Spleen (tissue), 11 donors: ENCODE results near the gene NEDD4L. TPM values are rescaled to one million over a fixed set of nuclear protein-coding genes. Genes with fewer than 3 reads are reported as not detected.

Source experiments
- DNase-seq: peaks from one replicate; pipeline ENCODE4 v3.0.0-alpha.2; 2020
- H3K27ac ChIP-seq, 8 donors: fragments of 200-600 bp; sonication (generic) in 7 of 8; 1 replicate in 4 of 8; 2 replicates in 4 of 8; pipeline versions ENCODE4 v1.5.0 to v1.8.0; 2016 to 2021; ENCODE audit warnings: inconsistent platforms in 4 of 8, mild to moderate bottlenecking in 4 of 8, moderate library complexity in 1 of 8
- H3K27me3 ChIP-seq, 7 donors: fragments of 200-600 bp; sonication (generic) in 6 of 7; replicated peaks in 1 of 7; 1 replicate in 4 of 7; 2 replicates in 3 of 7; pipeline versions ENCODE4 v1.5.0 to v1.8.0; 2016 to 2021; ENCODE audit warnings: inconsistent platforms in 3 of 7, mild to moderate bottlenecking in 1 of 7
- H3K36me3 ChIP-seq, 6 donors: fragments of 200-600 bp; sonication (generic) in 5 of 6; 1 replicate in 4 of 6; 2 replicates in 2 of 6; pipeline versions ENCODE4 v1.5.0 to v1.8.0; 2016 to 2021; ENCODE audit warnings: inconsistent platforms in 2 of 6
- H3K4me1 ChIP-seq, 6 donors: fragments of 200-600 bp; sonication (generic) in 5 of 6; 1 replicate in 3 of 6; 2 replicates in 3 of 6; pipeline versions ENCODE4 v1.5.0 to v1.8.0; 2016 to 2021; ENCODE audit warnings: inconsistent platforms in 3 of 6
- H3K4me3 ChIP-seq, 8 donors: fragments of 200-600 bp; sonication (generic) in 7 of 8; 1 replicate in 4 of 8; 2 replicates in 4 of 8; pipeline versions ENCODE4 v1.5.0 to v1.8.0; 2016 to 2021; ENCODE audit warnings: inconsistent platforms in 4 of 8, mild to moderate bottlenecking in 4 of 8, moderate library complexity in 2 of 8
- H3K9me3 ChIP-seq, 8 donors: fragments of 200-600 bp; sonication (generic) in 7 of 8; 1 replicate in 4 of 8; 2 replicates in 4 of 8; pipeline versions ENCODE4 v1.5.0 to v1.8.0; 2016 to 2021; ENCODE audit warnings: inconsistent platforms in 4 of 8
- CTCF ChIP-seq, 11 experiments: fragments of 200-600 bp in 7 of 11; fragments of 450-650 bp in 4 of 11; sonication (generic) in 4 of 11; IDR thresholded peaks in 8 of 11; conservative IDR thresholded peaks in 3 of 11; 1 replicate in 7 of 11; 2 replicates in 4 of 11; pipeline versions ENCODE4 v1.4.0 to v1.8.0; 2016 to 2021; ENCODE audit warnings: antibody characterized with exemption in 11 of 11, inconsistent platforms in 4 of 11, mild to moderate bottlenecking in 1 of 11
- POLR2A ChIP-seq, 3 donors: fragments of 450-650 bp; IDR thresholded peaks; one replicate each; pipeline ENCODE4 v1.5.1; 2017; ENCODE audit warnings: antibody characterized with exemption in 3 of 3, mild to moderate bottlenecking in 1 of 3
- POLR2AphosphoS5 ChIP-seq, 3 donors: sonication (generic); formaldehyde crosslinking; IDR thresholded peaks; one replicate each; pipeline ENCODE4 v1.5.1; 2017; ENCODE audit warnings: antibody characterized with exemption in 3 of 3
- WGBS, 5 donors: extraction: QIAGEN DNeasy Blood & Tissue Kit in 3 of 5; methylation state at CpG; one replicate each; pipeline versions ENCODE4 v1.1.5 to v1.1.7; 2013 to 2018; 5-methylcytosine and 5-hydroxymethylcytosine counted together
- intact Hi-C: fragments of 100-400 bp; cut with DNase I; formaldehyde crosslinking; loops from one replicate; pipeline ENCODE4 v1.15.0; 2023; ENCODE audit warnings: low total_unique reads
- polyA plus RNA-seq, 3 donors: library from polyadenylated mRNA; stranded (reverse); fragments of 200-250 nt; gene quantifications; one replicate each; pipeline ENCODE4 v1.2.1, GENCODE V29; 2013
- total RNA-seq, 7 donors: library from RNA; depleted of rRNA in 3 of 7; stranded (reverse); fragments of >200 nt in 3 of 7; fragmentation: NEBNext Ultra II Directional in 4 of 7; extraction: Animal tissue kit (Norgen Biotek cat#: 25700) in 4 of 7; gene quantifications; one replicate each; pipeline versions ENCODE4 v1.1.0 to v1.2.1, GENCODE V29; 2016 to 2021
- donor health status: healthy with polysubstance abuse.
- donor health status: DM: no; HTN: no; CAD: no; lungs with moderate emphysema.
- donor health status: DM: no; HTN: no; CAD: no.
- donor health status: Bipolar disorder and iron deficiency.
- donor health status: healthy.
- donor health status: DM: no; HTN: no; CAD: no.
- donor health status: DM: yes; HTN: yes; CAD: no.

The NEDD4L gene
- total and polyA plus RNA-seq, 10 donors = 8.7 to 26.9 (median 18.3) TPM

- no peaks in the 10 kb centered on the region for H3K27me3 ChIP-seq
- no peak overlapping the region for H3K27ac ChIP-seq
- no peak for DNase-seq
- intact Hi-C loops = no loop called here
- peaks cover 0 to 31% (median 0%) of the 10 kb centered on the region in 6 donors for H3K36me3 ChIP-seq
- TF ChIP-seq CTCF (IDR thresholded peaks at IDR 0.05 in 8 of 11, conservative IDR thresholded peaks at IDR 0.05 in 3 of 11) (no peak), POLR2A (IDR thresholded peaks at IDR 0.05) (no peak), POLR2AphosphoS5 (IDR thresholded peaks at IDR 0.05) (no peak)
- H3K4me1 ChIP-seq = peaks cover 0 to 13% (median 5%) of the 10 kb centered on the region in 6 donors
- H3K9me3 ChIP-seq = no peaks in the 10 kb centered on the region
- WGBS, 5 donors = 92 to 96% (median 94%) methylated on average over 12 of the region's 12 CpGs
- H3K4me3 ChIP-seq = no peak overlapping the region
Measured at GRCh38 chr18:58394602-58395425, 350.8 kb downstream of the NEDD4L start.

GRCh38 chr18:58396144-58396543, 352.1 kb downstream of the NEDD4L start:
- WGBS, 5 donors = 89 to 93% (median 91%) methylated on average over 10 of the region's 10 CpGs
- H3K27ac ChIP-seq = no peak overlapping the region
- intact Hi-C loops = no loop called here
- H3K27me3 ChIP-seq = no peaks in the 10 kb centered on the region
- DNase-seq = no peak
- no peak overlapping the region for H3K4me3 ChIP-seq
- H3K9me3 ChIP-seq = no peaks in the 10 kb centered on the region
- peaks cover 0 to 13% (median 5%) of the 10 kb centered on the region in 6 donors for H3K4me1 ChIP-seq
- H3K36me3 ChIP-seq = peaks cover 0 to 20% (median 0%) of the 10 kb centered on the region in 6 donors
- TF ChIP-seq POLR2AphosphoS5 (IDR thresholded peaks at IDR 0.05) (no peak), CTCF (IDR thresholded peaks at IDR 0.05 in 8 of 11, conservative IDR thresholded peaks at IDR 0.05 in 3 of 11) (no peak), POLR2A (IDR thresholded peaks at IDR 0.05) (no peak)

- H3K4me1 ChIP-seq = peaks cover 0 to 8% (median under 1%) of the 10 kb centered on the region in 6 donors
- 81 to 92% (median 84%) methylated on average over 3 of the region's 3 CpGs for WGBS, 5 donors
- H3K27me3 ChIP-seq = no peaks in the 10 kb centered on the region
- DNase-seq = no peak
- no peak overlapping the region for H3K4me3 ChIP-seq
- no peak overlapping the region for H3K27ac ChIP-seq
- H3K9me3 ChIP-seq = no peaks in the 10 kb centered on the region
- intact Hi-C loops = no loop called here
- TF ChIP-seq POLR2AphosphoS5 (IDR thresholded peaks at IDR 0.05) = no peak
- TF ChIP-seq CTCF (IDR thresholded peaks at IDR 0.05 in 8 of 11, conservative IDR thresholded peaks at IDR 0.05 in 3 of 11) = no peak
- no peak for TF ChIP-seq POLR2A (IDR thresholded peaks at IDR 0.05)
- peaks cover 0 to 12% (median 0%) of the 10 kb centered on the region in 6 donors for H3K36me3 ChIP-seq
Measured at GRCh38 chr18:58396966-58397365, 352.9 kb downstream of the NEDD4L start.

- H3K9me3 ChIP-seq = no peaks in the 10 kb centered on the region
- intact Hi-C loops = no loop called here
- H3K36me3 ChIP-seq = peaks cover 0 to 8% (median 0%) of the 10 kb centered on the region in 6 donors
- no peak for DNase-seq
- H3K27ac ChIP-seq = no peak overlapping the region
- TF ChIP-seq CTCF (IDR thresholded peaks at IDR 0.05 in 8 of 11, conservative IDR thresholded peaks at IDR 0.05 in 3 of 11) = no peak
- TF ChIP-seq POLR2A (IDR thresholded peaks at IDR 0.05) = no peak
- TF ChIP-seq POLR2AphosphoS5 (IDR thresholded peaks at IDR 0.05) = no peak
- H3K4me1 ChIP-seq = peaks cover 0 to 4% (median 0%) of the 10 kb centered on the region in 6 donors
- H3K27me3 ChIP-seq = no peaks in the 10 kb centered on the region
- WGBS, 5 donors = 85 to 93% (median 89%) methylated on average over 9 of the region's 9 CpGs
- H3K4me3 ChIP-seq = no peak overlapping the region
Measured at GRCh38 chr18:58397385-58398132, 353.5 kb downstream of the NEDD4L start.
